ENCODE results near the gene HECA.
"Not testable (repeated sequence)": the region's sequence is repeated elsewhere in the genome, so short reads cannot be mapped to it uniquely, and the experiment has no call there.

Gene HECA

DNA sequence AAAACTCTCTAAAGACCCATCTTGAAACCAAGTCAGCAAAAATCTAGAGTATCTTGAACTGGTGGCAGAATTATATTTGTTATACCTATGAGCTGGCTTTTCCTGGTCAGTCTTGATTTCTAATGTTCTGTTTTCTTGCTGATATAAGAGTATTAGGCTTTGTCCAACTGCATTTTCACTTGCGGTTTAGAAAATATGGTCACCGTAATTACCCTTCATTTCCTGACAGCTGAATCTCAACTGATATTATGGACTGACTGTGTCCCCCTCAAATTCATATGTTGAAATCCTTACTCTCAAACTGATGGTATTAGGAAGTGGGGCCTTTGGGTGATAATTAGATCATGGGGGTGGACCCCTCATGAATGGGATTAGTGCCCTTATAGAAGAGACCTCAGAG is 84.9 kb downstream of the HECA start:
- DNase-seq: no peak

DNA sequence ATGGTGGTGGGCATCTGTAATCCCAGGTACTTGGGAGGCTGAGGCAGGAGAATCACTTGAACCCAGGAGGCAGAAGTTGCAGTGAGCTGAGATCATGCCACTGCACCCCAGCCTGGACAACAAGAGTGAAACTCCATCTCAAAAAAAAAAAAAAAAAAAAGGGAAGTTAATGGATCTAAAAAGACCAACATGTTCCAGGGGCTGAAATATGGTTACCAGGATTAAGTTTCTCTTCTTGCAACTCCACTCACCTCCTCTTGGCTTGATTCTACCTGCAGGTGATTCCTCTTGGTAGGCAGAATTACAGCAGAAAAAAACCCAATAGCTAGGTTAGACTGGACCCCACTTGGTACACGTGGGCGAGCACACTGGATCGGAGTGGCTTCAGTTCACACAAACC is 93.5 kb downstream of the HECA start:
- DNase-seq: not testable (repeated sequence)

Measured in SW 1271 (cell line).